ENCODE measurements around the gene P2RY12. TPM values are rescaled to one million over a fixed set of nuclear protein-coding genes. Genes with fewer than 3 reads are reported as not detected.

P2RY12 gene
- total and polyA plus RNA-seq, 10 of the 15 experiments (the other 5 are each of a cell fraction or from before 2014, with no cell fraction given), result 0.27 to 1.0 (median 0.66) TPM; not detected in 2

GRCh38 chr3:151383111-151383510 lies 1.4 kb downstream of the P2RY12 start:
- peaks cover 17% of the 10 kb centered on the region; the same call in 1 of the 2 replicates for H3K4me1 ChIP-seq (ENCODE audit: control insufficient read depth, insufficient read depth, low read length)
- no peak overlapping the region for H3K27ac ChIP-seq (ENCODE audit: control insufficient read depth, insufficient read depth)
- no peaks in the 10 kb centered on the region for H3K27me3 ChIP-seq (replicated peaks in 1 of 2; ENCODE audit: control insufficient read depth in 2 of 2, insufficient read depth in 2 of 2, low read length in 1 of 2)
- SMC1A ChIA-PET (ENCODE audit: uncharacterized antibody, unreplicated experiment), result interaction anchor here (1.2 to 4.3 kb wide), 4 partner anchors 16 to 52 kb away, joined by 3 to 39 read pairs (median 11); no protein-coding TSS in a partner anchor
- DNase-seq (ENCODE audit: low read depth, low spot score), result no peak
- CTCF ChIA-PET, result interaction anchor here (1.5 to 2.3 kb wide), 2 partner anchors 27 to 56 kb away, joined by 3 to 8 read pairs; no protein-coding TSS in a partner anchor
- no peaks in the 10 kb centered on the region for H4K20me1 ChIP-seq (ENCODE audit: control insufficient read depth, insufficient read depth)
- RAD21 ChIA-PET (ENCODE audit: unreplicated experiment), result interaction anchor here (1.5 to 1.8 kb wide), 3 partner anchors 25 to 85 kb away, joined by 3 to 6 read pairs (median 5); no protein-coding TSS in a partner anchor
- peak overlapping the region; percentile 25; the same call in 1 of the 2 replicates for H3K4me3 ChIP-seq
- no peak for ATAC-seq
- no peaks in the 10 kb centered on the region for H3K9me3 ChIP-seq (replicated peaks; ENCODE audit: control insufficient read depth, insufficient read depth, low read length)
- no peak overlapping the region for H3K4me2 ChIP-seq (ENCODE audit: control insufficient read depth, insufficient read depth)
- peak overlapping the region; percentile 25 for H2AFZ ChIP-seq (ENCODE audit: control insufficient read depth, low read depth, low read length)
- in situ Hi-C loops (cut with MboI), result no loop called here
- FAIRE-seq, result no peak
- no peak for TF ChIP-seq NRF1 (conservative IDR thresholded peaks at IDR 0.05; ENCODE audit: low read depth, low read length)
- no peak for TF ChIP-seq CBFB (IDR thresholded peaks at IDR 0.05; ENCODE audit: low read depth)
- TF ChIP-seq CHD2 (IDR thresholded peaks at IDR 0.05; ENCODE audit: borderline replicate concordance, low read depth, low read length), result no peak
- no peak for TF ChIP-seq CHD4 (IDR thresholded peaks at IDR 0.05)
- no peak for TF ChIP-seq BRCA1 (IDR thresholded peaks at IDR 0.05; ENCODE audit: low read depth, low read length)
- no peaks in the 10 kb centered on the region for H3K36me3 ChIP-seq (ENCODE audit: control insufficient read depth in 2 of 2, insufficient read depth in 2 of 2, low read length in 1 of 2)
- WGBS (ENCODE audit: insufficient coverage, insufficient replicate concordance, low lambda C conversion rate, missing lambda C conversion rate), result 22% methylated on average over 2 of the region's 2 CpGs
- H3K79me2 ChIP-seq (ENCODE audit: control insufficient read depth, insufficient read depth, low read length), result no peaks in the 10 kb centered on the region
- no peak overlapping the region for H3K9ac ChIP-seq (ENCODE audit: control insufficient read depth, insufficient read depth, low read length)
- POLR2A ChIA-PET, result interaction anchor here (0.5 kb wide), 1 partner anchor 15 kb away, joined by 3 read pairs; no protein-coding TSS in a partner anchor
- intact Hi-C loops (cut with micrococcal nuclease; ENCODE audit: unreplicated experiment), result no loop called here
- BruUV-seq (replicated peaks), result no TSS peak

GRCh38 chr3:151382671-151383070 lies 1.9 kb downstream of the P2RY12 start:
- H3K4me2 ChIP-seq (ENCODE audit: control insufficient read depth, insufficient read depth), result 0 out of 2 replicates have a peak overlapping the region, but pooled peaks have one; percentile 7
- no peaks in the 10 kb centered on the region for H3K27me3 ChIP-seq (replicated peaks in 1 of 2; ENCODE audit: control insufficient read depth in 2 of 2, insufficient read depth in 2 of 2, low read length in 1 of 2)
- CTCF ChIA-PET, result interaction anchor here (0.8 to 2.3 kb wide), 6 partner anchors 28 to 536 kb away, joined by 3 to 8 read pairs (median 3); no protein-coding TSS in a partner anchor

More at GRCh38 chr3:151382671-151383070, 1.9 kb downstream of the P2RY12 start:
- DNase-seq (ENCODE audit: low read depth, low spot score), result no peak
- intact Hi-C loops (cut with micrococcal nuclease; ENCODE audit: unreplicated experiment) (no loop called here), in situ Hi-C loops (cut with MboI) (no loop called here)
- FAIRE-seq, result peak; percentile 61
- TF ChIP-seq NFIC (IDR thresholded peaks at IDR 0.05; ENCODE audit: low read depth, low read length), result no peak
- TF ChIP-seq FOXK2 (IDR thresholded peaks at IDR 0.05), result no peak
- no peak for TF ChIP-seq POLR2AphosphoS2 (IDR thresholded peaks at IDR 0.05; ENCODE audit: low read depth, low read length)
- no peak for TF ChIP-seq NRF1 (conservative IDR thresholded peaks at IDR 0.05; ENCODE audit: low read depth, low read length)
- TF ChIP-seq ZBTB11 (CRISPR knock-in tag; IDR thresholded peaks at IDR 0.05), result no peak
- peak in 1 of 2 experiments; percentile 46; a peak in 1 of 4 replicates for TF ChIP-seq ETV6 (conservative IDR thresholded peaks at IDR 0.05 in 1 of 2, IDR thresholded peaks at IDR 0.05 in 1 of 2; ENCODE audit: borderline replicate concordance in 1 of 2, low read depth in 1 of 2)
- 0 out of 2 replicates have a peak, but pooled peaks have one; percentile 37 for TF ChIP-seq IKZF1 (conservative IDR thresholded peaks at IDR 0.05)
- peak; percentile 29 for ATAC-seq
- H3K36me3 ChIP-seq (ENCODE audit: control insufficient read depth in 2 of 2, insufficient read depth in 2 of 2, low read length in 1 of 2), result no peaks in the 10 kb centered on the region
- H3K9me3 ChIP-seq (replicated peaks; ENCODE audit: control insufficient read depth, insufficient read depth, low read length), result no peaks in the 10 kb centered on the region
- H4K20me1 ChIP-seq (ENCODE audit: control insufficient read depth, insufficient read depth), result no peaks in the 10 kb centered on the region
- no peak overlapping the region for H3K9ac ChIP-seq (ENCODE audit: control insufficient read depth, insufficient read depth, low read length)
- no peak overlapping the region for H3K27ac ChIP-seq (ENCODE audit: control insufficient read depth, insufficient read depth)
- 51% methylated on average over 5 of the region's 5 CpGs for WGBS (ENCODE audit: insufficient coverage, insufficient replicate concordance, low lambda C conversion rate, missing lambda C conversion rate)
- peak overlapping the region; percentile 48 for H2AFZ ChIP-seq (ENCODE audit: control insufficient read depth, low read depth, low read length)
- peak overlapping the region; percentile 25; the same call in 1 of the 2 replicates for H3K4me3 ChIP-seq
- H3K4me1 ChIP-seq (ENCODE audit: control insufficient read depth, insufficient read depth, low read length), result peaks cover 17% of the 10 kb centered on the region; the same call in 1 of the 2 replicates
- ChIA-PET POLR2A (interaction anchor here (0.6 to 1.2 kb wide), 2 partner anchors 23 to 629 kb away, joined by 3 read pairs; no protein-coding TSS in a partner anchor), RAD21 (ENCODE audit: unreplicated experiment) (interaction anchor here (0.6 to 1.8 kb wide), 3 partner anchors 17 to 85 kb away, joined by 3 to 6 read pairs (median 3); no protein-coding TSS in a partner anchor), SMC1A (ENCODE audit: uncharacterized antibody, unreplicated experiment) (interaction anchor here (1.0 to 4.3 kb wide), 6 partner anchors 16 to 85 kb away, joined by 3 to 39 read pairs (median 6); no protein-coding TSS in a partner anchor)
- no peaks in the 10 kb centered on the region for H3K79me2 ChIP-seq (ENCODE audit: control insufficient read depth, insufficient read depth, low read length)
- BruUV-seq (replicated peaks), result no TSS peak
